KG1 (cell line): ENCODE measurements around the gene VSTM2A.
"Not testable (repeated sequence)": the region's sequence is repeated elsewhere in the genome, so short reads cannot be mapped to it uniquely, and the experiment has no call there.

ENCODE experiments used
- DNase-seq: peaks from one replicate; lab custom pipeline; 2025; lab: John Stamatoyannopoulos, UW

The VSTM2A gene

GRCh38 chr7:54541669-54542625 is at the start of gene VSTM2A:
Gene VSTM2A, plus strand, starts transcription at chr7:54542375. Its CDS starts 356 bp downstream, at chr7:54542731.
- DNase-seq, result no peak

- not testable (repeated sequence) for DNase-seq
Measured at GRCh38 chr7:54504531-54504930, 37.6 kb upstream of the VSTM2A start.

- no peak for DNase-seq
Measured at GRCh38 chr7:54529568-54529967, 12.6 kb upstream of the VSTM2A start.

GRCh38 chr7:54538122-54538521 is 4.1 kb upstream of the VSTM2A start:
- no peak for DNase-seq

- no peak for DNase-seq
Measured at GRCh38 chr7:54543051-54543488, 895 bp downstream of the VSTM2A start.

GRCh38 chr7:54544149-54544526 is 2.0 kb downstream of the VSTM2A start:
- DNase-seq, result no peak

- DNase-seq, result no peak
Measured at GRCh38 chr7:54544527-54545240, 2.5 kb downstream of the VSTM2A start.

- no peak for DNase-seq
Measured at GRCh38 chr7:54545241-54545563, 3.0 kb downstream of the VSTM2A start.

- DNase-seq, result no peak
Measured at GRCh38 chr7:54546081-54546985, 4.2 kb downstream of the VSTM2A start.

- DNase-seq, result no peak
Measured at GRCh38 chr7:54546986-54547314, 4.8 kb downstream of the VSTM2A start.

- no peak for DNase-seq
Measured at GRCh38 chr7:54550471-54550870, 8.3 kb downstream of the VSTM2A start.

- no peak for DNase-seq
Measured at GRCh38 chr7:54556121-54556520, 13.9 kb downstream of the VSTM2A start.

GRCh38 chr7:54559401-54559800 is 17.2 kb downstream of the VSTM2A start:
- no peak for DNase-seq

- no peak for DNase-seq
Measured at GRCh38 chr7:54560198-54560597, 18.0 kb downstream of the VSTM2A start.

- no peak for DNase-seq
Measured at GRCh38 chr7:54560723-54561122, 18.5 kb downstream of the VSTM2A start.

- DNase-seq, result no peak
Measured at GRCh38 chr7:54563329-54563916, 21.2 kb downstream of the VSTM2A start.

GRCh38 chr7:54565432-54565831 is 23.3 kb downstream of the VSTM2A start:
- DNase-seq, result no peak

- DNase-seq, result no peak
Measured at GRCh38 chr7:54581511-54581910, 39.3 kb downstream of the VSTM2A start.

- no peak for DNase-seq
Measured at GRCh38 chr7:54591404-54592386, 49.5 kb downstream of the VSTM2A start.

- DNase-seq, result no peak
Measured at GRCh38 chr7:54596747-54597146, 54.6 kb downstream of the VSTM2A start.

- no peak for DNase-seq
Measured at GRCh38 chr7:54615537-54615936, 73.4 kb downstream of the VSTM2A start.
